NOMO-1 treated with dmso at 0.1 percent for 144 hours (cell line): ENCODE measurements around the gene CCDC149.

Experiments
- DNase-seq: peaks from one replicate; lab custom pipeline; 2025; ENCODE audit not compliant: unreplicated experiment; lab: John Stamatoyannopoulos, UW

CCDC149 gene

GRCh38 chr4:24845132-24845531, 67.7 kb downstream of the CCDC149 start:
- no peak for DNase-seq

GRCh38 chr4:24843096-24843495, 69.7 kb downstream of the CCDC149 start:
- no peak for DNase-seq

- DNase-seq, result no peak
Measured at GRCh38 chr4:24842356-24842755, 70.5 kb downstream of the CCDC149 start.

- DNase-seq, result no peak
Measured at GRCh38 chr4:24840826-24841543, 71.9 kb downstream of the CCDC149 start.

GRCh38 chr4:24840362-24840761, 72.5 kb downstream of the CCDC149 start:
- DNase-seq, result no peak

GRCh38 chr4:24837781-24838180, 75.1 kb downstream of the CCDC149 start:
- no peak for DNase-seq

GRCh38 chr4:24837336-24837735, 75.5 kb downstream of the CCDC149 start:
- no peak for DNase-seq

GRCh38 chr4:24836661-24837242, 76.1 kb downstream of the CCDC149 start:
- DNase-seq, result no peak

GRCh38 chr4:24835696-24836095, 77.1 kb downstream of the CCDC149 start:
- DNase-seq, result no peak

GRCh38 chr4:24831637-24832036, 81.2 kb downstream of the CCDC149 start:
- no peak for DNase-seq

GRCh38 chr4:24824720-24825119, 88.1 kb downstream of the CCDC149 start:
- no peak for DNase-seq

- DNase-seq, result no peak
Measured at GRCh38 chr4:24820541-24820940, 92.3 kb downstream of the CCDC149 start.

- DNase-seq, result no peak
Measured at GRCh38 chr4:24816797-24817196, 96.0 kb downstream of the CCDC149 start.

GRCh38 chr4:24813732-24814131, 99.1 kb downstream of the CCDC149 start:
- DNase-seq, result no peak

GRCh38 chr4:24810871-24811631, 101.8 kb downstream of the CCDC149 start:
- DNase-seq, result no peak

- no peak for DNase-seq
Measured at GRCh38 chr4:24809815-24810405, 102.9 kb downstream of the CCDC149 start.

GRCh38 chr4:24809376-24809775, 103.5 kb downstream of the CCDC149 start:
- DNase-seq, result no peak

GRCh38 chr4:24808955-24809354, 103.9 kb downstream of the CCDC149 start:
- DNase-seq, result no peak

- no peak for DNase-seq
Measured at GRCh38 chr4:24808261-24808660, 104.6 kb downstream of the CCDC149 start.

GRCh38 chr4:24807611-24808010, 105.2 kb downstream of the CCDC149 start:
- no peak for DNase-seq

GRCh38 chr4:24806206-24806990, 106.4 kb downstream of the CCDC149 start:
- DNase-seq, result no peak
